Stimulated activated CD8-positive, alpha-beta memory T cell treated with anti-CD3 and anti-CD28 coated beads, Interleukin-12 subunit alpha, Interleukin-12 subunit beta, amount 100 ng/mL, for 1 hour (primary cell): ENCODE data around the gene PSORS1C1.
A peak's percentile ranks its signal among the peaks of the same experiment; 100 is the strongest.

Experiments
- DNase-seq: peaks from one replicate; pipeline ENCODE4 v3.0.0-alpha.2; 2020; ENCODE audit warnings: low read depth

The PSORS1C1 gene

GRCh38 chr6:31126396-31127175, 12.0 kb downstream of the PSORS1C1 start:
- DNase-seq = no peak

- DNase-seq = peak; percentile 57
Measured at GRCh38 chr6:31128093-31128676, 13.6 kb downstream of the PSORS1C1 start.

GRCh38 chr6:31129130-31129529, 14.5 kb downstream of the PSORS1C1 start:
- DNase-seq = no peak

GRCh38 chr6:31130751-31131150, 16.2 kb downstream of the PSORS1C1 start:
- no peak for DNase-seq

- no peak for DNase-seq
Measured at GRCh38 chr6:31131595-31131994, 17.0 kb downstream of the PSORS1C1 start.

GRCh38 chr6:31132806-31133205, 18.2 kb downstream of the PSORS1C1 start:
- DNase-seq = no peak

GRCh38 chr6:31135710-31136109, 21.1 kb downstream of the PSORS1C1 start:
- DNase-seq = no peak

GRCh38 chr6:31138982-31139381, 24.4 kb downstream of the PSORS1C1 start, which contains the start of gene PSORS1C2:
Gene PSORS1C2, minus strand, starts transcription at chr6:31139066. Its CDS starts 40 bp downstream, at chr6:31139026.
- DNase-seq = no peak

GRCh38 chr6:31139599-31139998, 25.0 kb downstream of the PSORS1C1 start:
- DNase-seq = no peak

- DNase-seq = no peak
Measured at GRCh38 chr6:31140643-31141042, 26.0 kb downstream of the PSORS1C1 start.

GRCh38 chr6:31142361-31142761, 27.8 kb downstream of the PSORS1C1 start:
- no peak for DNase-seq

- DNase-seq = no peak
Measured at GRCh38 chr6:31143148-31143547, 28.5 kb downstream of the PSORS1C1 start.

GRCh38 chr6:31144296-31144969, 29.8 kb downstream of the PSORS1C1 start:
- DNase-seq = no peak

GRCh38 chr6:31144970-31145340, 30.4 kb downstream of the PSORS1C1 start:
- no peak for DNase-seq

- no peak for DNase-seq
Measured at GRCh38 chr6:31145386-31145785, 30.8 kb downstream of the PSORS1C1 start.

- DNase-seq = no peak
Measured at GRCh38 chr6:31149827-31150447, 35.3 kb downstream of the PSORS1C1 start.

GRCh38 chr6:31152781-31153180, 38.2 kb downstream of the PSORS1C1 start:
- no peak for DNase-seq

GRCh38 chr6:31154436-31154835, 39.8 kb downstream of the PSORS1C1 start:
- no peak for DNase-seq

GRCh38 chr6:31156641-31157040, 42.0 kb downstream of the PSORS1C1 start:
- DNase-seq = no peak

- DNase-seq = no peak
Measured at GRCh38 chr6:31157513-31158139, 43.0 kb downstream of the PSORS1C1 start, which contains the start of gene CCHCR1. Gene CCHCR1, minus strand, starts transcription at chr6:31157802. Its CDS starts 202 bp downstream, at chr6:31157600.

- DNase-seq = peak; percentile 99
Measured at GRCh38 chr6:31158140-31158862, 43.7 kb downstream of the PSORS1C1 start, which contains the start of gene TCF19. Gene TCF19, plus strand, starts transcription at chr6:31158589. Its CDS starts 881 bp downstream, at chr6:31159470.
